ENCODE results near the gene GPR31. TPM values are rescaled to one million over a fixed set of nuclear protein-coding genes. Genes with fewer than 3 reads are reported as not detected.

The GPR31 gene
- total RNA-seq, 1 donor from 2014 or later, result not detected

DNA sequence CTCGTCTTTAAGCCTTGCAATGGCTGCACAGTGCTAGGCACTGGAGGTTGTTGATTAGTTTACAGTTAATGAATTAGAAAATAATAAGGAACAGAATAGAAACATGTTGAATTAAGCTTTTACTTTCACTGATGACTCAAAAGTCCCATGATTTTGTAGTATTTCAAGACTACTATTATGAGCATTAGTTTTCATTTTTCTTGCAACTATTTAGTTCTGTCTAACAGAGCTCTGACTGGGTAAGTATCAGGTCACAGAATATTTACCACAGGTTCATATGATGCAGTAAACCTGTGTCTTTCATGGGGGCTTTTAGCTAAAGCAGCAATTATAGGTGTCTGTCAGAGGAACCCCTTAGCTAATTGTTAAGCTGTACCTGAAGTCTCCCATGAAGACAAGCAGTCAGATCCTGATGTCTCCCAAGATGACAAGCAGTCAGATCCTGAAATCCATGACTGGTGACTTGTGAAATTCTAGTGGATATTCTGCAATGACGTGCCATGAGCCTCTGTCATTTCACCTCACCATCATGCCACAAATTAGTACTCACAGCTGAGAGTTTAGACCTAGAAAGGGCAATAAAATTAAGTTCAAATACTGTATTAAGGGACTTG lies 8.2 kb upstream of the GPR31 start:
- no peak overlapping the region for H3K4me3 Mint-ChIP-seq
- H3K9me3 Mint-ChIP-seq, result no peaks in the 10 kb centered on the region
- no peak for DNase-seq (ENCODE audit: low spot score in 2 of 2, unreplicated experiment in 2 of 2)
- TF ChIP-seq, protein P1, sequence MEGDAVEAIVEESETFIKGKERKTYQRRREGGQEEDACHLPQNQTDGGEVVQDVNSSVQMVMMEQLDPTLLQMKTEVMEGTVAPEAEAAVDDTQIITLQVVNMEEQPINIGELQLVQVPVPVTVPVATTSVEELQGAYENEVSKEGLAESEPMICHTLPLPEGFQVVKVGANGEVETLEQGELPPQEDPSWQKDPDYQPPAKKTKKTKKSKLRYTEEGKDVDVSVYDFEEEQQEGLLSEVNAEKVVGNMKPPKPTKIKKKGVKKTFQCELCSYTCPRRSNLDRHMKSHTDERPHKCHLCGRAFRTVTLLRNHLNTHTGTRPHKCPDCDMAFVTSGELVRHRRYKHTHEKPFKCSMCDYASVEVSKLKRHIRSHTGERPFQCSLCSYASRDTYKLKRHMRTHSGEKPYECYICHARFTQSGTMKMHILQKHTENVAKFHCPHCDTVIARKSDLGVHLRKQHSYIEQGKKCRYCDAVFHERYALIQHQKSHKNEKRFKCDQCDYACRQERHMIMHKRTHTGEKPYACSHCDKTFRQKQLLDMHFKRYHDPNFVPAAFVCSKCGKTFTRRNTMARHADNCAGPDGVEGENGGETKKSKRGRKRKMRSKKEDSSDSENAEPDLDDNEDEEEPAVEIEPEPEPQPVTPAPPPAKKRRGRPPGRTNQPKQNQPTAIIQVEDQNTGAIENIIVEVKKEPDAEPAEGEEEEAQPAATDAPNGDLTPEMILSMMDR (IDR thresholded peaks at IDR 0.05; ENCODE audit: unreplicated experiment), result no peak
- peaks cover 63% of the 10 kb centered on the region for H3K27me3 Mint-ChIP-seq (ENCODE audit: low read depth)
- H3K36me3 Mint-ChIP-seq, result no peaks in the 10 kb centered on the region
- H3K27ac Mint-ChIP-seq, result no peak overlapping the region
- no peaks in the 10 kb centered on the region for H3K4me1 Mint-ChIP-seq

DNA sequence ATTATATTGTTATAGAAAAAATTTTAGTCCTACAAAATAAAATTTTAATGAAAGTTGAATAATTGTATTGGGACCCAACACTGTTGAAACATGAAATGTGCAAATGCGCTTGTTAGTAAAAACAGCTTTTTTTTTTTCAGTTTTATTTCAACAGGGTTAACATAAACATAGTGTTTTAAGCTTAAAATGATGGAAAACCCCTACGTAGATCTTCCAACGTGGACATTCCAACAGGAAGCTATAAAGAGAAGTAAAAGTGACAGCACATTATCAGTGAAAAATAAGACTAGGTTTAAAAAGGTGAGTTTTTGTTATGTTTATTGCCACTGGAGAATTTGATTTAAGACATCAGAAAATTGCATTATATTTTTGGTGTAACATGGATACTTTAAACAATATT lies 6.5 kb upstream of the GPR31 start:
- Mint-ChIP-seq H3K4me3 (no peak overlapping the region), H3K9me3 (no peaks in the 10 kb centered on the region), H3K36me3 (no peaks in the 10 kb centered on the region), H3K27me3 (ENCODE audit: low read depth) (peaks cover 59% of the 10 kb centered on the region), H3K27ac (no peak overlapping the region), H3K4me1 (no peaks in the 10 kb centered on the region)
- no peak for DNase-seq (ENCODE audit: low spot score in 2 of 2, unreplicated experiment in 2 of 2)
- TF ChIP-seq, protein P1 (IDR thresholded peaks at IDR 0.05; ENCODE audit: unreplicated experiment), result no peak

DNA sequence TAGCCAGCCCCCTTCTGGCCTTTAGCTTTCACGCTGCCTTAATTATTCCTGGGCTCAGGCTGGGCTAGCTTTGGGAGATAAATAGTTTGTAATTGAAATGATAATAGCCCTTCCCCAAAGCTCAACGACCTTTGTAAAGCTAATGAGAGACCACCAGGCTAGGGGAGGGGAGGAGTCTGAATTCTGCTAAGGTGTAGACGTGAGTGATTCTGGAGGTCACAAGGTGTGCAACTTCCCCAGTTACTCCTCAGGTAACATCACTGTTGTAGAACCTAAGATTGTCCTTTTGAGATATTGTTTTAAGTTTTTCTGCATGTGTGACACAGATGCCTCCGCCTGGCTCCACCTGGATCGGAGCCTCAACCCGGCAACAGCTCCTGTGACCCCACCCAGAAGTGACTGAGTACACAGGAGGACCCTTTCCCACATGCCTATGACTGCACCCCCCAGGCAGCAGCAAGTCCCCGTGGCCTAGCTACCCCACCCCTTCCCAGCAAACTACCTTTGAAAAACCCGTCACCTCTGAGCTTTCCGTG lies 5.8 kb upstream of the GPR31 start:
- no peak for DNase-seq (ENCODE audit: low spot score in 2 of 2, unreplicated experiment in 2 of 2)
- Mint-ChIP-seq H3K27ac (no peak overlapping the region), H3K4me3 (no peak overlapping the region), H3K27me3 (ENCODE audit: low read depth) (peaks cover 61% of the 10 kb centered on the region), H3K9me3 (no peaks in the 10 kb centered on the region), H3K4me1 (no peaks in the 10 kb centered on the region), H3K36me3 (no peaks in the 10 kb centered on the region)
- TF ChIP-seq, protein P1 (IDR thresholded peaks at IDR 0.05; ENCODE audit: unreplicated experiment), result no peak

DNA sequence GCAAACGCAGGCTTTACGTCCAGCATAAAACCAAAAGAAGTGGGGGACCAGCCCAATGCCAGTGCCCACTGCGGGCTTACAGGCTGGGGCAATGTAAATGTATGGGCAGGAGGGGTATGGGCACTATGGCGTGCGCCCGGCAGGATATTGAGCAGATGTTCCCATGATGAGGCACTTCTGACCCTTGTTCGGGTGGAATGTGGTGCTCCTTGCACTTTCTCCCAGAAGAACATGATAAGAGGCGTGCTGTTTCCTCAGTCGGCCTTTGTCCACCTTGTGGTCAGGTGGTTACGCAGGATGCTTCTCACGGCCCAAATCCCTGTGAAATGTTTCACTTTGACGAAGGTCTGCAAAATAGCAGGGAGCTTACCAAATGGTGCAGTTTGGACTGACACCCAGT lies 4.8 kb upstream of the GPR31 start:
- Mint-ChIP-seq H3K4me1 (no peaks in the 10 kb centered on the region), H3K9me3 (no peaks in the 10 kb centered on the region), H3K27ac (no peak overlapping the region), H3K27me3 (ENCODE audit: low read depth) (peaks cover 66% of the 10 kb centered on the region), H3K4me3 (no peak overlapping the region), H3K36me3 (no peaks in the 10 kb centered on the region)
- TF ChIP-seq, protein P1 (IDR thresholded peaks at IDR 0.05; ENCODE audit: unreplicated experiment), result no peak
- DNase-seq (ENCODE audit: low spot score in 2 of 2, unreplicated experiment in 2 of 2), result no peak

DNA sequence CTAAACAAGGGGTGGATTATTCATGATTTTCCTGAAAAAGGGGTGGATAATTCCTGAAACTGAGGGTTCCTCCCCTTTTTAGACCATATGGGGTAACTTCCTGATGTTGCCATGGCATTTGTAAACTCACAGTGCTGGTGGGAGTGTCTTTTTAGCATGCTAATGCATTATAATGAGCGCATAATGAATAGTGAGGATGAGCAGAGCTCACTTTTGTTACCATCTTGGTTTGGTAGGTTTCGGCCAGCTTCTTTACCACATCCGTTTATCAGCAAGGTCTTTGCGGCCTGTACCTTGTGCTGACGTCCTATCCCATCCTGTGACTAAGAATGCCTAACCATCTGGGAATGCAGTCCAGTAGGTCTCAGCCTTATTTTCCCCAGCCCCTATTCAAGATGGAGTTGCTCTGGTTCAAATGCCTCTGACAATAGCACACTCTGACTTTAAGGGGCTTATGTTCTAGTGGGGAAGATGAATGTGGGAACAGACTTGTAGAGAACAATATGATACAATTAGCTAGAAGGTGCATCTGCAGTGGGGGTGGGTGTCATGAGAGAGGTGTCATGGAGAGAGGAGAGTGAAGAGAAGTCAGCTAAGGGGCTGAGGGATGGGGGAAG lies 4.2 kb upstream of the GPR31 start:
- no peak overlapping the region for H3K4me3 Mint-ChIP-seq
- TF ChIP-seq, protein P1 (IDR thresholded peaks at IDR 0.05; ENCODE audit: unreplicated experiment), result no peak
- H3K4me1 Mint-ChIP-seq, result no peaks in the 10 kb centered on the region
- H3K27me3 Mint-ChIP-seq (ENCODE audit: low read depth), result peaks cover 66% of the 10 kb centered on the region
- no peaks in the 10 kb centered on the region for H3K9me3 Mint-ChIP-seq
- no peak for DNase-seq (ENCODE audit: low spot score in 2 of 2, unreplicated experiment in 2 of 2)
- no peak overlapping the region for H3K27ac Mint-ChIP-seq
- H3K36me3 Mint-ChIP-seq, result no peaks in the 10 kb centered on the region

All from mesothelial cell of epicardium (in vitro differentiated cells).